ENCODE results near the gene TMCC2. TPM values are rescaled to one million over a fixed set of nuclear protein-coding genes. Genes with fewer than 3 reads are reported as not detected.

Gene TMCC2
- total RNA-seq (2021; ENCODE audit: unreplicated experiment): 2.7 TPM
- polyA plus RNA-seq (2012): 2.5 and 2.6 TPM in 2 replicates
- Bru-seq, nascent RNA: percentile 25 among the genes with signal in this experiment
- percentile 29 among the genes with signal in this experiment for BruChase-seq, experiment 1, labeled RNA remaining after a 6-hour chase
- BruChase-seq, experiment 2, labeled RNA remaining after a 2-hour chase: percentile 31 among the genes with signal in this experiment
- long read RNA-seq, partial matches to known transcripts: 0 of 6 reads
- long read RNA-seq, other reads (novel, unspliced or antisense): 2 of 6 reads

- H3K27ac ChIP-seq (ENCODE audit: low read depth, low read length): no peak within 1 kb of the TSS; the same call in 1 of the 2 replicates
- H3K4me3 ChIP-seq (replicated peaks in 1 of 2; ENCODE audit: low read depth in 1 of 2, low read length in 2 of 2): peak within 1 kb of the TSS; percentile 54 to 67
Measured at GRCh38 chr1:205227584-205228013, at the start of gene TMCC2. Gene TMCC2 (plus strand): TSS chr1:205227946. CDS start chr1:205228565, 619 bp downstream.

More at GRCh38 chr1:205227584-205228013, at the start of gene TMCC2:
- H3K79me2 ChIP-seq (ENCODE audit: insufficient read depth, low read length): no peaks in the 10 kb centered on the region
- H3K36me3 ChIP-seq (ENCODE audit: control insufficient read depth in 1 of 2, insufficient read depth in 2 of 2, low read length in 2 of 2): no peaks in the 10 kb centered on the region
- DNase-seq (ENCODE audit: low read depth, low spot score) (peak; percentile 74), ATAC-seq (peak; percentile 90)
- ChIA-PET POLR2A (interaction anchor here (1.1 kb wide), 1 partner anchor 46 kb away, joined by 3 read pairs; no protein-coding TSS in a partner anchor), CTCF (interaction anchor here (0.9 to 3.9 kb wide), 10 partner anchors 23 to 297 kb away, joined by 3 to 66 read pairs (median 5); no protein-coding TSS in a partner anchor), RAD21 (ENCODE audit: low non-redundant PET in 1 of 2, low total read pairs in 2 of 2, uncharacterized antibody in 2 of 2, unreplicated experiment in 2 of 2) (no interaction called here)
- peak within 1 kb of the TSS; percentile 98 for H3K4me2 ChIP-seq (ENCODE audit: low read length)
- no peaks in the 10 kb centered on the region for H3K9me3 ChIP-seq (ENCODE audit: control insufficient read depth in 1 of 2, insufficient read depth in 1 of 2, low read depth in 1 of 2, low read length in 2 of 2)
- H3K9me2 ChIP-seq (ENCODE audit: insufficient read depth): no peaks in the 10 kb centered on the region
- TF ChIP-seq CEBPB (IDR thresholded peaks at IDR 0.05; ENCODE audit: low read depth): no peak
- peak; percentile 94 for TF ChIP-seq SP1 (IDR thresholded peaks at IDR 0.05; ENCODE audit: low read depth)
- TF ChIP-seq POLR2A (IDR thresholded peaks at IDR 0.05; ENCODE audit: borderline replicate concordance, extremely low read depth, insufficient read depth, insufficient read length): peak; percentile 34
- peak; percentile 76 for TF ChIP-seq POLR2AphosphoS5 (IDR thresholded peaks at IDR 0.05; ENCODE audit: low read depth, low read length)
- TF ChIP-seq FOSL1 (IDR thresholded peaks at IDR 0.05; ENCODE audit: low read depth): no peak
- peak; percentile 32 for TF ChIP-seq YY1 (IDR thresholded peaks at IDR 0.05; ENCODE audit: extremely low read depth, insufficient replicate concordance, low read depth, low read length)
- no peak for TF ChIP-seq CTCF (IDR thresholded peaks at IDR 0.05 in 2 of 3, conservative IDR thresholded peaks at IDR 0.05 in 1 of 3; ENCODE audit: borderline replicate concordance in 1 of 3, insufficient read depth in 1 of 3, low read depth in 2 of 3, low read length in 2 of 3)
- TF ChIP-seq EGR1 (IDR thresholded peaks at IDR 0.05; ENCODE audit: low read depth): peak; percentile 93
- intact Hi-C loops (cut with micrococcal nuclease): loop anchor here (1.0 kb wide), 1 partner anchor 16 kb away; the partner anchor contains the start of gene DSTYK
- H3K27me3 ChIP-seq (ENCODE audit: insufficient read depth, low read length): no peaks in the 10 kb centered on the region
- peak within 1 kb of the TSS; percentile 98 for H2AFZ ChIP-seq (ENCODE audit: low read depth, low read length, poor library complexity, severe bottlenecking)
- H3K9ac ChIP-seq (ENCODE audit: low read length): peak within 1 kb of the TSS; percentile 46
- peaks cover 11 to 28% of the 10 kb centered on the region in 2 experiments; a peak in 3 of 4 replicates for H3K4me1 ChIP-seq (ENCODE audit: control insufficient read depth in 1 of 2, insufficient read depth in 2 of 2, low read length in 2 of 2)
- BruUV-seq (replicated peaks): no TSS peak
- no peaks in the 10 kb centered on the region for H4K20me1 ChIP-seq (ENCODE audit: insufficient read depth)
